Endothelial cell of hepatic sinusoid (primary cell): ENCODE measurements around the gene BCL2L15.
"Not testable (repeated sequence)": the region's sequence is repeated elsewhere in the genome, so short reads cannot be mapped to it uniquely, and the experiment has no call there.

Source experiments
- in situ Hi-C: cut with HindIII; loops from 2 replicates; pipeline ENCODE4 v1.10.0; 2017; ENCODE audit warnings: low sequenced_read_pairs

BCL2L15 gene

DNA sequence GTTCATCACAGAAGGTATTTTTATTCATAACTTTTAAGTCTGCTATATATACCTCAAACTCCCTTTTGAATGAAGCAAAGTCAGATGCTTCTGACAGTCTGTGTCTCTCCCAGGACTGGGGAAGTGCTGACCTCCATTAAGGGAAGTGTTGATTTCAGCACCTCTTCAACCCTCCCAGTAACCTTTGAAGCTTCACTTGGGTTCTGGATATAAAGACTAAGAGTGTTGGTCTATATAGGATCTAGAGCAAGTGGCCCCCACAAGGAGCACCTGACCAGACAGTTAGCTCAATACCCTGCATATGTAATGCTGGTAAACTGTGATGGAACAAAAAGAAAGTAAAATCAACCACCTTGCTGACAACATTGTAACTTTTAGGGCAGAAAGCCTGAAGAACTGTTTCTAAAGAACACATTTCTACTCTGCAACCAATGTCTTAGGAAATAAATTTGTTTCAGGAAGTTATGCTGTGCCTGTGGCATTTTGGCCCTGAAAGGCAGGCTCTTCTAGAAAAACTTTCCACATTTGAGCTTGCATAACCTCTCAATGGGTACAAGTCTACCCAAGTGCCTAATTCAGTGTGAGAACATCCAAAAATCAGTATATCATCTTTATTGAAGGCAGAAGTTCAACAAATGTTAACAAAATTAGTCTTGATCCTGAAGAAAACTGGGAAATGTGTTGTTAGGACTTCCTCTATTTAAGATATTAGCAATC lies 15.0 kb downstream of the BCL2L15 start:
- in situ Hi-C loops: no loop called here

DNA sequence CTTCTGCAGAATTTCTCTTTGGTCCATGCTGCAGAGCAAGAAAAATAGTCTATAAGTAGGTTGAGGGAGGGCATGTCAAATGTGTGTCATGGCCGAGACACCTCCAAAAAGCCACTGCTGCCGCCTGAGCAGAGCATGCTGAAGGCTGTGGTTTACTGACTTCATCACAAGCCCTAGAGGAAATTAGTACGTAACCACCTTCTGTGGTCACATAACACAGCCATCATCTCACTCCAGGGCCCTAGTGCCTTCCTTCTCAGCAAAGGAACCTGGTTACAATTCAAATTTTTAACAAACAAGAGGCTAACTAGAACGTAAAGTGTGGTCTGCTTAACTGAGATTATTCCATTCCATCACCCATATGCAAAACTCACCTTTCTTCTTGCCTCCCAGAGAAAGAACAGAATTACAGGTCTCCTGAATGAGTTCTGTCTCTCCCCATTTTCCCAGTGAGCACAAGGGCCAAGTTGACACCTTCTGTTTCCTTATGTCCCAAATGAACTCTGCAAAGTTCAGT lies 15.7 kb downstream of the BCL2L15 start, which contains the start of gene PTPN22:
PTPN22 (minus strand) TSS at position 116 of the 517 bp plus-strand sequence.
- in situ Hi-C loops: no loop called here

DNA sequence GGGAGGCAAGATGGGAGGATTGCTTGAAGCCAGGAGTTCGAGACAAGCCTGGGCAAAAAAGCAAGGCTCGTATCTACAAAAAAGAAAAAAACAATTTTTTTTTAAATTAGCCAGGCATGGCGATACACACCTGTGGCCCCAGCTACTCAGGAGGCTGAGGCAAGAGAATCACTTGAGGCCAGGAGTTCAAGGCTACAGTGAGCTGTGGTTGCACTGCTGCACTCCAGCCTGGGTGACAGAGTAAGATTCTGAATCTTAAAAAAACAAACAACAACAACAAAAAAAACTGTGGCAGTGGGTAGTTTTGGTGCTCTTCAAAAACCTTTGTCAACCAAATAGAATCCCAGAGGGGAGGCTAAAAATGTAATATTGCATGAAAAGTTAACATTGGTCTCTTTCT lies 16.6 kb downstream of the BCL2L15 start:
- in situ Hi-C loops: no loop called here

DNA sequence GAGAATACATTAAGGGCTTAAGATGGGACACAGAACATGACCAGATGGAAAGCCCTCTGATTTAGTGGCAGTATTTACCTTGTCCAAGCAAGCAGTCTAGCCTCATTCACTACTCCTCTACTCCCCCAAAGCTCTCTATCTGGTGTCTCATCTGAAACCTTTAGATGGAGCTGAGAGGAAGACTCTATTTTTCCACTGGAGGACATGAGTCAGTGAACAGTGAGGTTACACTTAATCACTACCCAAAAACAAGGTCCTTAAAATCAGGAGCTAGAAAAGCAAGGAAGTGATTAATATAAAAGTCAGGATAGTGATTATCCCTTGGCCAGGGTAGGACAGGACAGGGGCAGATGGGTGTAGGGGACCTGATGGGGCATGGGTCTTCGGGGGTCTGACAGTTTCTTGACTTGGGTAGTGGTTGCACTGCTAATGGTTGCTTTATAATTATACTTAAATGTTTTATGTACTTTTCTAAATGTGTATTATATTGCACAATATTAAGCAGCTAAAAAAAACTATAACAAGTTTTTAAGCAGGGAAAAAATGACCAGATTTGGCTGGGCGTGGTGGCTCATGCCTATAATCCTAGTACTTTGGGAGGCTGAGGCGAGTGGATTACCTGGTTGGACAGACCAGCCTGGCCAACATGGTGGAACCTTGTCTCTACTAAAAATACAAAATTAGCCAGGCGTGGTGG lies 18.8 kb downstream of the BCL2L15 start:
- in situ Hi-C loops: no loop called here

DNA sequence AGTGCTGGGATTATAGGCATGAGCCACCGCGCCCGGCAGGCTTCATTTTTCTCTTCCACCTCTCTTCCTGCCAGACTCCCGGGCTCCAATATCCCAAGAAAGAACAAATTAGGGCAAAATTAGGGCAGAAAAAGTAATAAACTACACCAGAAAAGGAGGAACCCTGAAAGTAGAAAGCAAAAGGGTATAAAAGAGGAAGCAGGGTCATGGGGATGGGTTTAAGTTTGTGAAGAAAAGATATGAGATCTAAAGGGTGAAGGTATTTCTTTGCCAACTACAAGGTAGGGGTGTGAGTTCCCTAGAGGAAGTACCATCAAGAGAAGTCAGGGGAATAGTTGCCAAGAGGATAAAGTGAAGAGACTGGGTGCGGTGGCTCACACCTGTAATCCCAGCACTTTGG lies 25.7 kb downstream of the BCL2L15 start:
- in situ Hi-C loops: loop anchor here (5.0 kb wide), 1 partner anchor 86 kb away; no protein-coding TSS in a partner anchor

DNA sequence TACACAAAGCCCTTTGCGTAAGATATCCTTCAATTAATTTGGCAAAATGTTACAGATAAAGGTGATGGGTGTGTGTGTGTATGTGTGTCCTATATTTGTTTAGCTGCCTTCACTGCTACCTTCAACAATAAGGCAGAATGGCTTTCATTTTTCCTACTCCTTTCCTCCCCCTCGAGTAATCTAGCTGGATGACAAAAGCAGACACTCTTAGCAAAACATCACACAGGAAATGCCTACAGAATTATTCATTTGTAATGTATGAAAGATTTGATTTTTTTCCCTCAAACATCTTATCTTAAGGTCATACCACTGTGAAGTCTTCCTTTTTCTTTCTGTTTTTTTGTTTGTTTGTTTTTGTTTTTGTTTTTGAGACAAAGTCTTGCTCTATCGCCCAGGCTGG lies 26.5 kb downstream of the BCL2L15 start:
- in situ Hi-C loops: loop anchor here (5.0 kb wide), 1 partner anchor 86 kb away; no protein-coding TSS in a partner anchor

DNA sequence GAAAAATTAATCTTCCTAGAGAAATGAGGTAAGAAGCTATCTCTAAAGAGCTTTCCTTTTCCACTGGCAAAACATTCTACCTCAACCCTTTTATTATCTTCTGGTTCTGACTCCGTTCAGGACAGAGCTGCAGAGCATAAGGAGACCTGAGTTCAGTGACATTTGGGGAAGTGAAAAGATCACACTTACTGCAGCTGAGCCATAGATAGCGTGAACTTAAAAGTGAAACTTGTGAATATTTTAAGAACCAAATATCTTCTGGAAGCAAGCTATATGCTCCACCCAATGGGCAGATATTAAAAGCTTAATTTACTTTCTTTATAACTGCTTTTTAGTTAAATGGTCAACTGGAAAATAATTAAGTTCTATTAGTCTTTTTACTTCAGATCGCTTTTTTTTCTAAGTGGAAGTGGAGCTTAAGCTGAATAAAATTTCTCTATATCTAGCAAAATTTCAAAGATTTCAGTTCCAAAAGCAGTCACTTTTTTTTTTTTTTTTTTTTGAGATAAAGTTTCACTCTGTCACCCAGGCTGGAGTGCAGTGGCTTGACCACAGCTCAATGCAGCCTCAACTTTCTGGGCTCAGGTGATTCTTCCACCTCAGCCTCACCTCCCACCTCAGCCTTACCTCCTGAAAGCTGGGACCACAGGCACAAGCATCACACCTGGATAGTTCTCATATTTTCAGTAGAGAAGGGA lies 27.8 kb downstream of the BCL2L15 start:
- in situ Hi-C loops: loop anchor here (5.0 kb wide), 1 partner anchor 88 kb away; no protein-coding TSS in a partner anchor

DNA sequence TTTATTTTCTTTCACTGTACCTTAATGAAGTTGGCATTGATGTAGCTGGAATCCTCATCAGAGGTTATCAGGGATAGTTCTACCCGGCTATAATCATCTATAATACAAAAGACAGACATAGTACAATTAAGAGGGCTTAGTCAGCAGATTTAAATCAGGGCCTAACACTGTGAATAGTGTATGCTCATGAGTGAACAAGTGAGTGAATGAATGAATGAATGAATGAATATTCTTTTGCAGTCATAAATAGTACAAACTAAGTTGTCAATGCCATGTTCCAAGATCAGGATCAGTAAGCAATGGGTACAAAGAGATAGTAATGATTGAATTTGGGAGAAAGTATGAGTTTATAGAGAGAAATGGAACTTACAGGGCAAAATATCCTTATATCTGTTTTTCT lies 28.4 kb downstream of the BCL2L15 start:
- in situ Hi-C loops: no loop called here

DNA sequence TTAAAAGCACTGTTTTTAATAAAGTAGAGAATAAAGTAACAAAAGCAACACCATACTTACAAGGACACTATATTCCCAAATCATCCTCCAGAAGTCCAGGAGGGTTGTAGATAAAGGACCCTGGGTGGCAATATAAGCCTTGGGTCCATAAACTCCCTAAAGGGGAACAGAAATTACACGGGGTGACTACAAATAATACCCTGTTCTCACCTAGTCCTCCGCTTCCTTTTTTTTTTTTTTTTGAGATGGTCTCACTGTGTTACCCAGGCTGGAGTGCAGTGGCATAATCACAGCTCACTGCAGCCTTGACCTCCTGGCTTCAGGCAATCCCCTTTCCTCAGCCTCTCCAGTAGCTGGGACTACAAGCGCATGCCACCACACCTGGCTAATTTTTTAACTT lies 29.0 kb downstream of the BCL2L15 start:
- in situ Hi-C loops: no loop called here

DNA sequence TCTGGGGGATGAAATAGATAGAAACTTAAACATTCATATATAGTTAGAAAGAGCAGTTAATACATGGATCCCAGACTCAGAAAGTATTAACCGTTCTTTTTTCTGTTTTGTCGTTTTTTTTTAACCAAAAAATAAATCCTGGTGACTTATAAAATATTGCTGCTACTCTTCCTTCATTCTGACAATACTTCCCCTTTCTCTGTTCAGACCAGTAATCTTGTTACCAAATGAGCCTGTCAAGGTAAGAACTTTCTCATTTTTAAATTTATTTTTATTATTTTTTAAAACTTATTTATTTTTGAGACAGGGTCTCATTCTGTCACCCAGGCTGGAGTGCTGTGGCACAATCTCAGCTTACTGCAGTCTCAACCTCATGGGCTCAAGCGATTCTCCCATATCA lies 29.6 kb downstream of the BCL2L15 start:
- in situ Hi-C loops: no loop called here

DNA sequence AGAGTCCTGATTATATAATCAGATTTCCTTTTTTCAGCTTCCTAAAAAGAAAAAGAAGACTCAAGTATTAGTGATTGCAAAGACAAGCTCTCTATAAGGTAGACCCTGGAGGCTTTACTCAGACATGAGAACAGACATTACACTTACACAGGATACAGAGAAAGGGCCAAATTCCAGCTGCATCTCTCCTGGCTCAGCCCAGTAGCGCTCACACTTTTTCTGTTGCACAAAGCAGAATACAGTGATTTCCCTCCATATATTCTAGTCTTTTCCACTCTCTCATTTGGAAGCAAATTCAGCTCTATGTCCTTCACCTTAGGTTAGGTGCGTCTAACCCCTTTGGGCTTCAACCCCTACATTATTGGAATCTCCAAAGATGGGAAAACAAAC lies 31.0 kb downstream of the BCL2L15 start:
- in situ Hi-C loops: no loop called here

DNA sequence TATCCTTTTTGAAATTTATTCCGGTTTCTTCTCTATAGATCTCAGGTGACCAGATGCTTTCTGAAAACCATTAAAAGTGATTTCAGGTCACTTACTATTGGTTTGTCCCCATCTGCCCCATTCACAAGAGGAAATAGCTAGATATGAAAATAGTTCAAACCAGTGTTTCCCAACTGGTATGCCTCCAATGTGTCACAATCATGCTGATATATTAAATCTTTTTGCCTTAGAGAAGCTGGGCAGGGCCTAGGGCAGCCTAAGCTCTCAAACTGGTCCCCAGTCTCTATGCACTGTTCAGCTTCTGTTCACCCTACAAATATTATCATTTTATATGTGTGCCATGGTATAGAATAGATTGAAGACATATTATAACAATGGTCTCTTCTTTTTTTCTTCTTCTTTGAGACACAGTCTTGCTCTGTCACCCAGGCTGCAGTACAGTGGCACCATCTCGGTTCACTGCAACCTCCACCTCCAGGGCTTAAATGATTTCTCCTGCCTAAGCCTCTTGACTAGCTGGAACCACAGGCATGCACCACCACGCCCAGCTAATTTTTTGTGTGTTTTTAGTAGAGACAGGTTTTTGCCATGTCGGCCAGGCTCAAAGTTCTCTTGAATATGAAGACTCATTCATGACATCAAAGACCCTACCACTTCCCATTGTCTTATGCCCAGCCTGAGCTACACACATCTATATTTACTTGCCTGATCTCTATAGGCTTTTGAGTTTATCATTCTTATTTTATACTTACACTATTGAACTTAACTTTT lies 31.6 kb downstream of the BCL2L15 start:
- in situ Hi-C loops: no loop called here

DNA sequence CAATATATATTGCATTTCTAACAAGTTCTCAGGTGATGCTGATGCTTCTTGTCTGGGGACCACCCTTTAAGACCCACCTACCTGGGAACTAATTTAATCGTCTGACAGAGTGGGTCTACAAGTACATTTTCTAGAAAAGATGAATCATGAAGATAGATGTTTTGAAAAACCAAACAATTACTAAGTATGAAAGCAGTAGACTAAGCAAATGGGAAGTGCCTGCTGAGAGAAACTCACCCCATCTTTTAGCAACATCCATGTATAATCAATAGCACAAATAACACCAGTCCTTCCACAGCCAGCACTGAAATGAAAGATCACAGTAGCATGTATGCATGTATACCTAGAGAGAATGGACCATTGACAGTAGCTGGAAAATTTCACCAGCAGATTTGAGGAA lies 33.1 kb downstream of the BCL2L15 start:
- in situ Hi-C loops: no loop called here

DNA sequence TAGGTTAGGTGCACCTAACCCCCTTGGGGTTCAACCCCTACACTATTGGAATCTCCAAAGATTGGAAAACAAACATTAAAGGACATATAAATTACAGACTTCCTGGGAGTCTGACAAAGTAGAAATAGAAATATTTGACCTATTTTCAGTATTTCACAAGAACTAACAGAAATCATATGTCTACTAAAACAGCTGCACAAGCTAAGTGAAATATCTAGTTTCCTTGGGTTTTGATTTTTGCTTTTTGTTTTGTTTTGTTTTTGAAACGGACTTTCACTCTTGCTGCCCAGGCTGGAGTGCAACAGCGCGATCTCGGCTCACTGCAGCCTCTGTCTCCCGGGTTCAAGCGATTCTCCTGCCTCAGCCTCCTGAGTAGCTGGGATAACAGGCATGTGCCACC lies 34.7 kb downstream of the BCL2L15 start:
- in situ Hi-C loops: not testable (repeated sequence)

DNA sequence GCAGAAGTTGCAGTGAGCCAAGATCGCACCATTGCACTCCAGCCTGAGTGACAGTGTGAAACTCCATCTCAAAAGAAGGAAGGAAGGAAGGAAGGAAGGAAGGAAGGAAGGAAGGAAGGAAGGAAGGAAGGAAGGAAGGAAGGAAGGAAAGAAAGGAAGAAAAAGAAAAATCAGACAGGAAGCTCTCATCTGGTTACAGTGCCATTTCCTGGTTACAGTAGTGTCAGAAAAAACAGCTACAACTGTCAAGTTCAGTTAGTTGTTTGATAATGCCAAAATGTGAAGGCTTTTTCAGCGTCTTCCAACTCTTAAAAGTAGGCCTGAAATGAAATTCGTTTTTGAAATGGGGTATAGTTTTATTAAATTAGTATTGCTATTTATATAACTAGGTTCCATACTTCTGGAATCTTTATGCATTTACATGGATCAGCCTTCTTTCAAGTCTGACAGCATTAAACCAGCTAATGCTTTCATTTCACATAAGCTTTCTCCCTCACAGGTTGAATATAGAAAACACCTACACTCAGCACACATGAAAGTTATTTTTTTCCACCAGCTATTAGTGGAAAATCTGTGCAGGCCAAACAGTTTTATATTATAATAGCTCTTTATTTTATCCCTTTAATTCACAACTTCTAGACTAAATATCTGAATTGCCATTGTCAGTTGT lies 37.1 kb downstream of the BCL2L15 start:
- in situ Hi-C loops: no loop called here

DNA sequence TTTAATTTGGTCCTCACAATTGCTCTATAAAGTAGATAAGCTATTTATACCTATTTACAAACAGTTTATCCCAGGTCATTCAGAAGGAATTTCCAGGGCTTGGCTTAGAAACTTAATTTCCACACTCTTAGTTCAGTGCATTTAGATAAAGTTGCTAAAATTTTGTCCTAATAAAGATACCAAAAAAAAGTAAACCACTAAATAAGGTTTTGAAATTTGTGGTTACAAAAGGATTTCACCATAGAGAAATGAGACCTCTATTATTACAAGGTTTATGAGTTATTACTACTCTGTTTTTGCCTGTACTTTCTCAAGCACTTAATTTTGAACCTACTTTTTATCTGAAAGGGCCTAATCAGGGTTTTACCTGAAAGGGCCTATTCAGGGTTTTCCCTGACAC lies 38.3 kb downstream of the BCL2L15 start:
- in situ Hi-C loops: no loop called here

DNA sequence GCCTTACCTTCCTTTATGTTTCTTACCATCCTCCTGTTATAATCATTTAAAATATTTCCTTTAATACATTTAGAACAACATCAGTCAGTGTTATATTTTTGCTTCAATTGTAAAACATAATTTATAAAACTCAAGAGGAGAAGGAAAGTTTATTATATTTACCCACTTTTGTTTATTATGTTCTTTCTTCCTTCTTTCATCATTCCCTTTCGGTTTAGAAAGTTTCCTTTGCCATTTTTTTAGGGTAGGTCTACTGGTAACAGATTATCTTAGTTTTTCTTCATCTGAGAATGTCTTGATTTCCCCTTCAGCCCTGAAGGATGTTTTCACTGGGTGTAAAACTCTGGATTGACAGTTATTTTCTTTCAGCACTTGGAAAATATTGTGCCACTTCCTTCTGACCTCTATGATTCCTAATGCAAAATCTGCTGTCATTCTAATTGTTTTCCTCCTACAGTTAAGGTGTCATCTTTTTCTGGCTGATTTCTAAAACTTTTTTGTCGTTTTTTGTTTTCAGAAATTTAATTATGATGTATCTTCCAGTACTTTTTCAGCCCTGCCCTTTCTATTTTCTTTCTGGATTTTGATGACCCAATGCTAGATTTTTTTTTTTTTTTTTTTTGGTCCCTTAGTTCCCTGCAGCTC lies 40.9 kb downstream of the BCL2L15 start:
- in situ Hi-C loops: no loop called here

DNA sequence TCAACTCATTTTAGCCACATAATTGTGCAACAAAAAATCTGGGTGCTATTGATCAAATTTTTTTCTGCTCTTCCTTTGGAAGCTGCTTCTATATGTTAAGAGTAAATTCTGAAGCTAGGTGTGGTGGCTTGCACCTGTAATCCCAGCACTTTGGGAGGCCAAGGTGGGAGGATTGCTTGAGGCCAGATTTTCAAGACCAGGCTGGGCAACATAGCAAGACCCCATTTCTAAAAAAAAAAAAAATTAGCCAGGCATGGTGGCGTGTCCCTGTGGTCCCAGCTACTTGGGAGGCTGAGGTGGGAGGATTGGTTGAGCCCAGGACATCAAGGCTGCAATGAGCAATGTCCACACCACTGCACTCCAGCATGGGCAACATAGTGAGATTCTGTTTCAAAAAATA lies 50.8 kb downstream of the BCL2L15 start:
- in situ Hi-C loops: no loop called here

DNA sequence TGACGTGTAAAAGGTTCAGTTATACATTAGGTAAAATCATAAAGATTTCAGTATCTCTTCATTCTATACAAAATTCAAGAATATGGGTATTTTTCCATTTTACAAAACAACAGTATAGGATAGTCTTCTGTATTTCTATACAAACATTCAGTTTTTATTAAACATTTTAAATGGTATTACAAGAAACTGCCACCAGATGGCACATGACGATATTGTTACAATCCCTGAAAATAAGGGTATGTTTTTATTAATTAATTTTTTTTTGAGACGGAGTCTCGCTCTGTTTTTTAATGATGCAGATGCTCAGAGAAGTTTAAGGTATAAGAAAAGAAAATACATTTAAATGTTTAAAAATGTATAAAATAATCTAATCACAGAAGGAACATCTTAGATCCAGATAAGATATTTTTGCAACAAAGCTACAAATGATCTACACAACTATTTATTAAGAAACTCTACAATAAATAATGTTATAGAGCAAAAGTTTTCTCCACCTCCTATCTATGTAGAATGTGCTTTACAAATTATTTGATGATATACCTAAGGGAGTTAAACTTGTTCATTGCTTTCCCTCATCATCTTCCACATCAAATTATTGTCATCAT lies 51.6 kb downstream of the BCL2L15 start:
- in situ Hi-C loops: no loop called here
